ENCODE measurements around the gene ABLIM3.

GRCh38 chr5:149279661-149280060 lies 138.4 kb downstream of the ABLIM3 start:
- TF ChIP-seq, protein P1, sequence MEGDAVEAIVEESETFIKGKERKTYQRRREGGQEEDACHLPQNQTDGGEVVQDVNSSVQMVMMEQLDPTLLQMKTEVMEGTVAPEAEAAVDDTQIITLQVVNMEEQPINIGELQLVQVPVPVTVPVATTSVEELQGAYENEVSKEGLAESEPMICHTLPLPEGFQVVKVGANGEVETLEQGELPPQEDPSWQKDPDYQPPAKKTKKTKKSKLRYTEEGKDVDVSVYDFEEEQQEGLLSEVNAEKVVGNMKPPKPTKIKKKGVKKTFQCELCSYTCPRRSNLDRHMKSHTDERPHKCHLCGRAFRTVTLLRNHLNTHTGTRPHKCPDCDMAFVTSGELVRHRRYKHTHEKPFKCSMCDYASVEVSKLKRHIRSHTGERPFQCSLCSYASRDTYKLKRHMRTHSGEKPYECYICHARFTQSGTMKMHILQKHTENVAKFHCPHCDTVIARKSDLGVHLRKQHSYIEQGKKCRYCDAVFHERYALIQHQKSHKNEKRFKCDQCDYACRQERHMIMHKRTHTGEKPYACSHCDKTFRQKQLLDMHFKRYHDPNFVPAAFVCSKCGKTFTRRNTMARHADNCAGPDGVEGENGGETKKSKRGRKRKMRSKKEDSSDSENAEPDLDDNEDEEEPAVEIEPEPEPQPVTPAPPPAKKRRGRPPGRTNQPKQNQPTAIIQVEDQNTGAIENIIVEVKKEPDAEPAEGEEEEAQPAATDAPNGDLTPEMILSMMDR (IDR thresholded peaks at IDR 0.05; ENCODE audit: low read length) = no peak
- TF ChIP-seq EZH2 (optimal IDR thresholded peaks at IDR 0.05; ENCODE audit: low read depth, low read length) (no peak), EZH2phosphoT487 (IDR thresholded peaks at IDR 0.05; ENCODE audit: low read length) (no peak)

Data from MM.1S (cell line).